Lower leg skin (tissue), 3 donors: ENCODE results near the gene PRKAR1B.

Source experiments
- CTCF ChIP-seq, 3 donors: fragments of 450-650 bp; IDR thresholded peaks; one replicate each; pipeline ENCODE4 v1.5.1; 2016; ENCODE audit warnings: antibody characterized with exemption in 3 of 3, mild to moderate bottlenecking in 3 of 3, moderate library complexity in 2 of 3
- POLR2A ChIP-seq, 2 donors: fragments of 450-650 bp; IDR thresholded peaks; one replicate each; pipeline ENCODE4 v1.6.1; 2016 to 2017; ENCODE audit warnings: antibody characterized with exemption in 2 of 2, mild to moderate bottlenecking in 1 of 2, moderate library complexity in 1 of 2

GRCh38 chr7:756231-756927 is 29.3 kb upstream of the PRKAR1B start:
- TF ChIP-seq CTCF (IDR thresholded peaks at IDR 0.05) (no peak), POLR2A (IDR thresholded peaks at IDR 0.05) (no peak)
